ENCODE results near the gene SCRN1.

DNA sequence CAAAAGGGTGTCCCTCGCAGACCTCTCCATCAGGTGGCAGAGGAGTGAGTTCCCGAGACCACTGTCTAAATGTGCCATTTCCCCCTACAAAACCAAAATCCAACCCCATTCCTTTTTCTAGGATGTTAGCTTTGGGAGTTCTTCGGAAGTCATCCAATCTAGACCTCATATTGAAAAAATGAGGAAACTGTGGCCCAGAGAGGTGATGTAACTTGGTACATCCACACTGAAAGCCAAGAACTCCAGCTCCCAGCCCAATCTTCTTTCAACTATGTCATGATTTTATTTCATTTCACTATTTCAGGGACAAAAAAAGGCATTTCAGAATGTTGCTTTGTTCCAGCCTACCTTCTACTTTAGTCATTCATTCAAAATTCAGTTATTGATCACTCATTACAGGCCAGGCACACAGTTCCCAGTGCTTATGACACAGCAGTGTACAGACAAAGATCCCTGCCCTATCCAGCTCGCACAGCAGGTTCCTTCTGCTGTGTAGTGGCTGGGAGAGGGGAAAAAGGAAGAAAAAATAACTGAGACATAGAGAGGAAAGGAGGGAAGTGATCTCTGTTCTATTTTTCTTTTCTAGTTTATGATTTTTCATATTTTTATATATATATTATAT is 35.8 kb downstream of the SCRN1 start:
- TF ChIP-seq, protein P1, sequence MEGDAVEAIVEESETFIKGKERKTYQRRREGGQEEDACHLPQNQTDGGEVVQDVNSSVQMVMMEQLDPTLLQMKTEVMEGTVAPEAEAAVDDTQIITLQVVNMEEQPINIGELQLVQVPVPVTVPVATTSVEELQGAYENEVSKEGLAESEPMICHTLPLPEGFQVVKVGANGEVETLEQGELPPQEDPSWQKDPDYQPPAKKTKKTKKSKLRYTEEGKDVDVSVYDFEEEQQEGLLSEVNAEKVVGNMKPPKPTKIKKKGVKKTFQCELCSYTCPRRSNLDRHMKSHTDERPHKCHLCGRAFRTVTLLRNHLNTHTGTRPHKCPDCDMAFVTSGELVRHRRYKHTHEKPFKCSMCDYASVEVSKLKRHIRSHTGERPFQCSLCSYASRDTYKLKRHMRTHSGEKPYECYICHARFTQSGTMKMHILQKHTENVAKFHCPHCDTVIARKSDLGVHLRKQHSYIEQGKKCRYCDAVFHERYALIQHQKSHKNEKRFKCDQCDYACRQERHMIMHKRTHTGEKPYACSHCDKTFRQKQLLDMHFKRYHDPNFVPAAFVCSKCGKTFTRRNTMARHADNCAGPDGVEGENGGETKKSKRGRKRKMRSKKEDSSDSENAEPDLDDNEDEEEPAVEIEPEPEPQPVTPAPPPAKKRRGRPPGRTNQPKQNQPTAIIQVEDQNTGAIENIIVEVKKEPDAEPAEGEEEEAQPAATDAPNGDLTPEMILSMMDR (IDR thresholded peaks at IDR 0.05) = no peak
- TF ChIP-seq POLR2A (IDR thresholded peaks at IDR 0.05) = no peak
